ENCODE data around the gene PPP2R5C. TPM values are rescaled to one million over a fixed set of nuclear protein-coding genes. Genes with fewer than 3 reads are reported as not detected.
A peak's percentile ranks its signal among the peaks of the same experiment; 100 is the strongest.

Gene PPP2R5C
- total RNA-seq, 2 experiments from 2014 or later = 252 to 268 TPM

- CTCF ChIA-PET = interaction anchor here (7.5 kb wide), 1 partner anchor 13 kb away, joined by 59 read pairs; no protein-coding TSS in a partner anchor
- intact Hi-C loops (cut with micrococcal nuclease) = loop anchor here (10.0 kb wide), 1 partner anchor 1437 kb away; the partner anchor contains the start of gene WDR25
- peak overlapping the region; percentile 86 for H3K4me3 Mint-ChIP-seq
- peaks cover 49% of the 10 kb centered on the region for H3K36me3 Mint-ChIP-seq
- DNase-seq = peak; percentile 45
- H3K27me3 Mint-ChIP-seq = no peaks in the 10 kb centered on the region
- no peaks in the 10 kb centered on the region for H3K9me3 Mint-ChIP-seq
- H3K4me1 Mint-ChIP-seq (ENCODE audit: low read depth) = peaks cover 68% of the 10 kb centered on the region
- POLR2A ChIA-PET = interaction anchor here (4.7 to 7.8 kb wide), 2 partner anchors 8 to 13 kb away, joined by 68 to 229 read pairs; no protein-coding TSS in a partner anchor
- H3K27ac Mint-ChIP-seq = peak overlapping the region; percentile 98
These were observed 50.6 kb downstream of the PPP2R5C start for GRCh38 chr14:101812071-101812470.

DNA sequence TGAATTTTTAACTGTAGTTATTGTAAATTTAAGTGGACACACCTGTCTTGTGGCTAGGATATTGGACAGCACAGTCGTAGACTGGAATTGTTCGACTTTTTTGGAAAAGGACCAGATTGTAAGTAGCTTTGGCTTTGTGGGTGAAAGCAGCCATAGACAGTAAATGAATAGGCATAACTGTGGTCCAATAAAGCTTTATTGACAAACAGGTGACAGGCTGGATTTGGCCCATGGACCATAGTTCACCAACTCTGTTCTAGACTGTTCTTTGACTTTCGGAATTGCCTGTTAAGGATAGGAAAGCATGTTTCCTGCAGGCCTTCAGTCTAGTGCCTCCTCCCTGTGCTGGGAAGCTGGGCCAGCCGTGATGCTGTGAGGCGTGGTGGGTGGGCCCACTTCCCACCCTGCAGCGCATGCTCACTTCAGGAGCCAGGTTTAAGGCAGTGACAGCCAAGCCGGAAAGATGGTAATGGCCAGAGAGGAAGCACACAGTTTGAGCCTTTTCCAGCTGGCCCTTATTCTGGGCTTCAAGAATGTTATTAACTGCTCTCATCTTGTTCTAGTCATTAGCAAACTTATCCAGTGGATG lies 51.8 kb downstream of the PPP2R5C start:
- Mint-ChIP-seq H3K36me3 (peaks cover 55% of the 10 kb centered on the region), H3K9me3 (no peaks in the 10 kb centered on the region), H3K27me3 (no peaks in the 10 kb centered on the region), H3K4me3 (peak overlapping the region; percentile 86), H3K27ac (peak overlapping the region; percentile 98), H3K4me1 (ENCODE audit: low read depth) (peaks cover 72% of the 10 kb centered on the region)
- intact Hi-C loops (cut with micrococcal nuclease) = loop anchor here (10.0 kb wide), 1 partner anchor 1438 kb away; the partner anchor contains the start of gene WDR25
- POLR2A ChIA-PET = interaction anchor here (0.6 to 7.8 kb wide), 9 partner anchors 12 to 109 kb away, joined by 3 to 229 read pairs (median 4); no protein-coding TSS in a partner anchor
- peak; percentile 48 for DNase-seq
- CTCF ChIA-PET = interaction anchor here (0.7 to 7.5 kb wide), 5 partner anchors 9 to 43 kb away, joined by 3 to 59 read pairs (median 5); no protein-coding TSS in a partner anchor

GRCh38 chr14:101813833-101814232 lies 52.3 kb downstream of the PPP2R5C start:
- no peaks in the 10 kb centered on the region for H3K9me3 Mint-ChIP-seq
- POLR2A ChIA-PET = interaction anchor here (1.0 to 7.8 kb wide), 8 partner anchors 11 to 64 kb away, joined by 3 to 229 read pairs (median 4); no protein-coding TSS in a partner anchor
- intact Hi-C loops (cut with micrococcal nuclease) = loop anchor here (2.0 to 10.0 kb wide), 2 partner anchors 21 to 1439 kb away; partner anchors contain the start of gene WDR25
- peak overlapping the region; percentile 98 for H3K27ac Mint-ChIP-seq
- CTCF ChIA-PET = interaction anchor here (1.0 to 7.5 kb wide), 5 partner anchors 8 to 43 kb away, joined by 3 to 59 read pairs (median 10); no protein-coding TSS in a partner anchor
- no peaks in the 10 kb centered on the region for H3K27me3 Mint-ChIP-seq
- no peak for DNase-seq
- H3K4me1 Mint-ChIP-seq (ENCODE audit: low read depth) = peaks cover 74% of the 10 kb centered on the region
- peak overlapping the region; percentile 86 for H3K4me3 Mint-ChIP-seq
- H3K36me3 Mint-ChIP-seq = peaks cover 56% of the 10 kb centered on the region

DNA sequence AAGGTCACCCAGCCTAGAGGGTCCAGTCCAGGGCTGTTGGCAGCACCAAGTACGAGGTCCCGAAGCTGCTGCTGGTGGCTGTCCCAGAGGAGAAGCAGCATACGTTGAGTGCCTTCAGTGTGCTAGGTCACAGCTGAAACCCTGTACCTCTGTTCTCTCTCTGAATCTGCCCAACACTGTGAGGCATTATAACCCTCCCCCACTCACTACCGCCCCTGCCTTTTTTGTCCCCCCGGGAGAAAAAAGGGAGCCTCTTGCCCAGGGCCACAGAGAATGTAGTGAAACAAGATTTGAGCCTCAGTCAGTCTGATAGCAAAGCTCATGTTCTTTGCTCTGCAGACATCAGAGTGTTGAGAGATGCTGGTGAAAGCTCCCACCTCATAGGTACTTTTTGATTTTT lies 53.4 kb downstream of the PPP2R5C start:
- ChIA-PET CTCF (interaction anchor here (0.8 to 7.5 kb wide), 7 partner anchors 10 to 109 kb away, joined by 3 to 59 read pairs (median 5); no protein-coding TSS in a partner anchor), POLR2A (interaction anchor here (0.5 to 7.8 kb wide), 9 partner anchors 10 to 499 kb away, joined by 3 to 229 read pairs (median 4); no protein-coding TSS in a partner anchor)
- no peaks in the 10 kb centered on the region for H3K9me3 Mint-ChIP-seq
- intact Hi-C loops (cut with micrococcal nuclease) = loop anchor here (2.0 to 10.0 kb wide), 2 partner anchors 22 to 1440 kb away; partner anchors contain the start of gene WDR25
- peak; percentile 53 for DNase-seq
- peak overlapping the region; percentile 98 for H3K27ac Mint-ChIP-seq
- H3K4me3 Mint-ChIP-seq = peak overlapping the region; percentile 86
- peaks cover 80% of the 10 kb centered on the region for H3K4me1 Mint-ChIP-seq (ENCODE audit: low read depth)
- H3K27me3 Mint-ChIP-seq = no peaks in the 10 kb centered on the region
- H3K36me3 Mint-ChIP-seq = peaks cover 66% of the 10 kb centered on the region

DNA sequence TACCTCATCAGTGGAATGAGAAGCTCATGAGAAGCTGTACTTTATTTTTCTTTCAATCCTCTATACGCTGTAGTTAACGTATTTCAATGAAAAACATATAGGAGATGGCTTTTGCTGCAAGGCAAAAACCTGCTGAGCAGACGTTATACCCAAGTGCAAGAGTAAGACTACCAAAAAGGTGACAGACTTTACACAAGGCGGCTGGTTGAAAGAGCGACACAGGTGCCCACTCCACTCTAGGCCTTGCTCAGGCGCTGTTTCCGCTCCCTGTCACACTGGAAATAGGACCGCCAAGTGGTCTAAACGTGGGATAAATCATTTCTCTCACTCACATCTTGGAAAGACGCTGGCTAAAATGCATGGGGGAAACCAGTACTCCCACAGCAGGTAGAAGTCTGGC lies 54.5 kb downstream of the PPP2R5C start:
- CTCF ChIA-PET = interaction anchor here (1.2 to 7.5 kb wide), 5 partner anchors 9 to 110 kb away, joined by 3 to 59 read pairs (median 5); no protein-coding TSS in a partner anchor
- POLR2A ChIA-PET = interaction anchor here (1.5 to 7.8 kb wide), 4 partner anchors 9 to 85 kb away, joined by 3 to 229 read pairs (median 7); no protein-coding TSS in a partner anchor
- H3K4me3 Mint-ChIP-seq = peak overlapping the region; percentile 86
- peaks cover 63% of the 10 kb centered on the region for H3K36me3 Mint-ChIP-seq
- H3K9me3 Mint-ChIP-seq = no peaks in the 10 kb centered on the region
- peak; percentile 38 for DNase-seq
- peaks cover 83% of the 10 kb centered on the region for H3K4me1 Mint-ChIP-seq (ENCODE audit: low read depth)
- peak overlapping the region; percentile 98 for H3K27ac Mint-ChIP-seq
- no peaks in the 10 kb centered on the region for H3K27me3 Mint-ChIP-seq
- intact Hi-C loops (cut with micrococcal nuclease) = loop anchor here (2.0 to 10.0 kb wide), 2 partner anchors 23 to 1441 kb away; partner anchors contain the start of gene WDR25

DNA sequence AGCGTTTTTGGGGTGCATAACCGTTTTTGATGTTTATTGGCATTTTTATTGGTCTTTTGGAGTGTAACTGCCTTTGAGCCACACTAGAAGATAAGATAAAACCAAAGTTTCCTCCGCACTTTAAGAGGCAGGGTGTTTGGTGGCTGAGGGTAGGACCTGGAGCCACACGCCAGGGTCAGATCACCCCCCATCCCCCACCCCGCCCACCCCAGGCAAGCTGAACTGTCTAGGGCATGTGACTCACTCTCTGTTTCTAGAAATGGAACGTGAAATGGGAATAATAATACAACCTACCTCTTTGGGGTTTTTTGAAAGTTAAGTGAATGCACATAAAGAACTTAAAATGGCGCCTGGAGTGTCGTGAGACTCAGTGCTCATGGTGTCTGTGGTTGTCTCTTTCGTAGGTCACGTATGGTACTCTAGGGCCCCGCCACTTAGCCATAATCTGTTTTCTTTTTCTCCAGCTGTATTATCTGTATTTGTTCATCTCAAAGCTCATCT lies 56.0 kb downstream of the PPP2R5C start:
- CTCF ChIA-PET = interaction anchor here (1.8 kb wide), 1 partner anchor 47 kb away, joined by 5 read pairs; no protein-coding TSS in a partner anchor
- DNase-seq = peak; percentile 63
- POLR2A ChIA-PET = interaction anchor here (1.4 to 4.7 kb wide), 4 partner anchors 8 to 86 kb away, joined by 3 to 24 read pairs (median 8); no protein-coding TSS in a partner anchor

DNA sequence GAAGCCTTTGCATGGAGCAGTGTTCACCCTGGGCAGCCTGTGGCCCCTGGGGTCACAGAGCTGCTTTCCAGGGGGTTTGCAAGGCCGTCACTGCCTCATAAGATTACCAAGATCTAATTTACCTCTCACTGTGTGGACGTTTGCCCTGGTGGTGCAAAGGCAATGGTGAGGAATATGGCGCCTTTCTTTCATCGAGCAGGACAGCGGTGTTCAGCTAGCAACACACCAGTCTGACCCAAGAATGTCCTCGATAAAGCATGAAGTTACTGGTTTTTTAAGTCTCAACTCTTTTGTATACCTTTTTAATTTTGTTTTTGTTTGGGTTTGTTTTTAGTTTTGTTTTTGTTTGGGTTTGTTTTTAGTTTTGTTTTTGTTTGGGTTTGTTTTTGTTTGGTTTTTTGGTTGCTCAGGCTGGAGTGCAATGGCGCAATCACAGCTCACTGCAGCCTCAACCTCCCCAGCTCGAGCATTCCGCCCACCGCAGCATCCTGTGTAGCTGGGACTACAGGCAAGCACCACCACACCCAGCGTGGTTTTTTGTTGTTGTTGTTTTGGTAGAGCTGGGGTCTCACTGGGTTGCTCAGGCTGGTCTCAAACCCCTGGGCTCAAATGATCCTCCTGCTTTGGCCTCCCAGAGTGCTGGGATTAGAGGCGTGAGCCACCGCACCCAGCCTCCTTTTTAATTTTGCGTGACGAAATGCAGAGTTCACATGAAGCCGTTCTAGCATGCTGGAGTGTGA lies 57.9 kb downstream of the PPP2R5C start:
- Mint-ChIP-seq H3K36me3 (peaks cover 54% of the 10 kb centered on the region), H3K4me3 (peak overlapping the region; percentile 75), H3K9me3 (no peaks in the 10 kb centered on the region), H3K4me1 (ENCODE audit: low read depth) (peaks cover 84% of the 10 kb centered on the region), H3K27ac (peak overlapping the region; percentile 99), H3K27me3 (no peaks in the 10 kb centered on the region)
- ChIA-PET CTCF (interaction anchor here (0.6 to 3.0 kb wide), 10 partner anchors 10 to 112 kb away, joined by 3 to 12 read pairs (median 4); no protein-coding TSS in a partner anchor), POLR2A (interaction anchor here (0.8 to 4.7 kb wide), 5 partner anchors 9 to 60 kb away, joined by 3 to 68 read pairs (median 12); no protein-coding TSS in a partner anchor)
- intact Hi-C loops (cut with micrococcal nuclease) = loop anchor here (10.0 kb wide), 1 partner anchor 1445 kb away; the partner anchor contains the start of gene WDR25
- peak; percentile 85 for DNase-seq

More for the DNA sequence above, 56.0 kb downstream of the PPP2R5C start:
- Mint-ChIP-seq H3K27me3 (no peaks in the 10 kb centered on the region), H3K9me3 (no peaks in the 10 kb centered on the region), H3K36me3 (peaks cover 61% of the 10 kb centered on the region), H3K4me3 (peak overlapping the region; percentile 75), H3K4me1 (ENCODE audit: low read depth) (peaks cover 89% of the 10 kb centered on the region), H3K27ac (peak overlapping the region; percentile 99)
- intact Hi-C loops (cut with micrococcal nuclease) = loop anchor here (1.0 to 10.0 kb wide), 2 partner anchors 8 to 1443 kb away; partner anchors contain the start of gene WDR25

GRCh38 chr14:101820283-101820798 lies 58.8 kb downstream of the PPP2R5C start:
- CTCF ChIA-PET = interaction anchor here (0.6 to 3.0 kb wide), 10 partner anchors 11 to 113 kb away, joined by 3 to 15 read pairs (median 4); no protein-coding TSS in a partner anchor
- peak overlapping the region; percentile 75 for H3K4me3 Mint-ChIP-seq
- peaks cover 54% of the 10 kb centered on the region for H3K36me3 Mint-ChIP-seq
- peak; percentile 66 for DNase-seq
- H3K9me3 Mint-ChIP-seq = no peaks in the 10 kb centered on the region
- H3K4me1 Mint-ChIP-seq (ENCODE audit: low read depth) = peaks cover 82% of the 10 kb centered on the region
- no peaks in the 10 kb centered on the region for H3K27me3 Mint-ChIP-seq
- POLR2A ChIA-PET = interaction anchor here (0.8 to 4.7 kb wide), 4 partner anchors 10 to 60 kb away, joined by 3 to 68 read pairs (median 14); no protein-coding TSS in a partner anchor
- intact Hi-C loops (cut with micrococcal nuclease) = loop anchor here (2.0 to 5.0 kb wide), 4 partner anchors 128 to 1753 kb away; partner anchors contain the start of genes EVL, HSP90AA1 and WDR20
- H3K27ac Mint-ChIP-seq = peak overlapping the region; percentile 99

DNA sequence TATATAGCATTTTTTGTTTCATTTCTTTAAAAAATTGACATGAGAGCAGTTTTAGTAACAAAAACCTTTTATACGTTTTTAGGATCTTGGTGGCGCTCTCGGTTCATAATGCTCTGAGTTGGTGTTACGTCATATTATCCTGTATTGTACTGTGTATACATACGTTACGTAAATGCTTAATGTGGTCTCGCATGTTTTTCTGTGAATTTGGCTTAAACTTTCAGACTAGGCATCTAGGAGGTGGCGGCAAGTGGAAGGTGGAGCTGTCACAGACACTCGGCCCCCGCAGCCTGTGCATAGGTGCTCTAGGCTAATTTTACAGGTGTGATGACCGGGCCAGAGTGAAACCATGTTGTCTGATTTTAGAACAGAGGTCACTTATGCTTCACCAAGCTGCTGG lies 60.0 kb downstream of the PPP2R5C start:
- peak overlapping the region; percentile 99 for H3K27ac Mint-ChIP-seq
- no peaks in the 10 kb centered on the region for H3K27me3 Mint-ChIP-seq
- ChIA-PET CTCF (interaction anchor here (0.6 to 2.3 kb wide), 6 partner anchors 8 to 51 kb away, joined by 3 to 15 read pairs (median 4); no protein-coding TSS in a partner anchor), POLR2A (interaction anchor here (1.2 to 4.3 kb wide), 2 partner anchors 11 to 58 kb away, joined by 5 to 68 read pairs; no protein-coding TSS in a partner anchor)
- H3K4me3 Mint-ChIP-seq = peak overlapping the region; percentile 57
- peaks cover 57% of the 10 kb centered on the region for H3K36me3 Mint-ChIP-seq
- peaks cover 82% of the 10 kb centered on the region for H3K4me1 Mint-ChIP-seq (ENCODE audit: low read depth)
- intact Hi-C loops (cut with micrococcal nuclease) = loop anchor here (2.0 to 5.0 kb wide), 4 partner anchors 127 to 1754 kb away; partner anchors contain the start of genes EVL, HSP90AA1 and WDR20
- peak; percentile 73 for DNase-seq
- H3K9me3 Mint-ChIP-seq = no peaks in the 10 kb centered on the region

DNA sequence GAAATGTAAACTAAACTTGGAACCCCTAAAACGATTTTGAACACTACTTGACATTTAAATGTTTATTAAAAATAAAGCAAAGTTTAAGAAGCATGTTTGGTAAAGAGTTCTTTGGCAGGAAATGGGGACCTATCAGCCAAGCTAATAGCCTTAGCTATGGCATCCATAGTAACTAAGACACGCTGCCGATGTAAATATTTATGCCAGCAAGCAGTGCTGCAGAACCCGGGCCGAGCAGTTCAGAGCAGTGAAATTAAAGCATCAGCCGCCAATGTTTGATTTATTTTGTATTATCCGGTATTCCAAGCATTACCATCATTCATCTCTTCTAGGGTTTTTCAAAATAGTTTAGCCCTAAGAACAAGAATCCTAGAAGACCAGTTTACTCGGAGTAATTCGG lies 61.6 kb downstream of the PPP2R5C start:
- intact Hi-C loops (cut with micrococcal nuclease) = loop anchor here (1.0 to 5.0 kb wide), 8 partner anchors 13 to 1756 kb away; partner anchors contain the start of genes EVL, HSP90AA1 and WDR20
- Mint-ChIP-seq H3K9me3 (no peaks in the 10 kb centered on the region), H3K36me3 (peaks cover 63% of the 10 kb centered on the region), H3K4me1 (ENCODE audit: low read depth) (peaks cover 83% of the 10 kb centered on the region), H3K27me3 (no peaks in the 10 kb centered on the region), H3K27ac (peak overlapping the region; percentile 99), H3K4me3 (peak overlapping the region; percentile 83)
- CTCF ChIA-PET = interaction anchor here (1.0 to 5.1 kb wide), 9 partner anchors 11 to 116 kb away, joined by 3 to 59 read pairs (median 6); no protein-coding TSS in a partner anchor
- DNase-seq = peak; percentile 38
- POLR2A ChIA-PET = interaction anchor here (0.5 to 5.6 kb wide), 17 partner anchors 10 to 540 kb away, joined by 3 to 229 read pairs (median 6); partner anchors contain the start of genes CINP, PPP2R5C and TECPR2
